ENCODE measurements around the gene COL28A1. TPM values are rescaled to one million over a fixed set of nuclear protein-coding genes. Genes with fewer than 3 reads are reported as not detected.

Gene COL28A1
- total and polyA plus RNA-seq, 3 experiments from 2014 or later, result not detected

- H3K4me1 ChIP-seq (ENCODE audit: insufficient read depth, low read length), result no peaks in the 10 kb centered on the region
- peaks cover 4 to 16% of the 10 kb centered on the region in 2 donors for H3K27me3 Mint-ChIP-seq
- H3K4me3 Mint-ChIP-seq, result no peak overlapping the region
- H3K27me3 ChIP-seq (ENCODE audit: insufficient read depth, low read length, poor library complexity, severe bottlenecking), result no peaks in the 10 kb centered on the region
- POLR2A ChIA-PET, result no interaction called here
- H3K4me1 Mint-ChIP-seq, result no peaks in the 10 kb centered on the region
- no peaks in the 10 kb centered on the region for H3K9me3 ChIP-seq (ENCODE audit: low read length)
- no peaks in the 10 kb centered on the region for H3K36me3 ChIP-seq (ENCODE audit: insufficient read depth, low read length)
- H3K4me3 ChIP-seq (ENCODE audit: low read length), result no peak overlapping the region
- CTCF ChIA-PET, result interaction anchor here (0.6 kb wide), 1 partner anchor 10 kb away, joined by 3 read pairs; no protein-coding TSS in a partner anchor
- H3K36me3 Mint-ChIP-seq, result peaks cover 0 to 6% (median 0%) of the 10 kb centered on the region in 3 donors
- no peak overlapping the region for H3K27ac ChIP-seq (ENCODE audit: low read depth, low read length)
- H3K9me3 Mint-ChIP-seq, result no peaks in the 10 kb centered on the region
- peak overlapping the region in 1 of 8 donors; percentile 14 for H3K27ac Mint-ChIP-seq
- no peak for DNase-seq
Measured at GRCh38 chr7:7512861-7513597, 22.6 kb downstream of the COL28A1 start.

DNA sequence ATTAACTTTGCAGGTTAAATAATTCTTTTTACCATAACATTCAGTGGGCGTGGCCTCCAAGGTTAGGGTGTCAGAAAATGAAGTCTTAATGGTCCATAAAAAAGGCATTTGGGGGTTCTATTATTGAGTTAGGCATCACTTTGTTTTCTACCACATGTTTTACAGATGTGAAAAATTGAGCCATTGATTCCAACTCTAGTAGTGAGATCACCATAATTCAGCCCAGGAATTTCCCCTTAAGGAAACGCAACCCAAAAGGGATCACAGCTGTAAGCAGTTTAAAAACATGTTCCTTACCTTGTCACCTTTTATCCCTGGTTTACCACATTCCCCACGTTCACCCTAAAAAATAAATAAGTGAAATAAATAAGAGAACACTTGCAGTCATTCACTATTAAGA, 24.9 kb downstream of the COL28A1 start:
- no peaks in the 10 kb centered on the region for H3K4me1 ChIP-seq (ENCODE audit: insufficient read depth, low read length)
- no peak overlapping the region for H3K4me3 ChIP-seq (ENCODE audit: low read length)
- H3K9me3 ChIP-seq (ENCODE audit: low read length), result no peaks in the 10 kb centered on the region
- CTCF ChIA-PET, result no interaction called here
- Mint-ChIP-seq H3K4me3 (no peak overlapping the region), H3K4me1 (no peaks in the 10 kb centered on the region), H3K27ac (no peak overlapping the region), H3K36me3 (peaks cover 0 to 6% (median 0%) of the 10 kb centered on the region in 3 donors), H3K27me3 (peaks cover 4 to 13% of the 10 kb centered on the region in 2 donors), H3K9me3 (no peaks in the 10 kb centered on the region)
- no peaks in the 10 kb centered on the region for H3K36me3 ChIP-seq (ENCODE audit: insufficient read depth, low read length)
- DNase-seq, result no peak
- no peaks in the 10 kb centered on the region for H3K27me3 ChIP-seq (ENCODE audit: insufficient read depth, low read length, poor library complexity, severe bottlenecking)
- POLR2A ChIA-PET, result no interaction called here
- H3K27ac ChIP-seq (ENCODE audit: low read depth, low read length), result no peak overlapping the region

GRCh38 chr7:7505915-7506314, 29.8 kb downstream of the COL28A1 start:
- Mint-ChIP-seq H3K4me3 (no peak overlapping the region), H3K9me3 (no peaks in the 10 kb centered on the region), H3K27ac (no peak overlapping the region), H3K36me3 (peaks cover 0 to 6% (median 0%) of the 10 kb centered on the region in 3 donors), H3K4me1 (no peaks in the 10 kb centered on the region), H3K27me3 (peaks cover 0 to 9% of the 10 kb centered on the region in 2 donors)
- DNase-seq, result no peak
- POLR2A ChIA-PET, result no interaction called here
- Histone ChIP-seq H3K4me3 (ENCODE audit: low read length) (no peak overlapping the region), H3K36me3 (ENCODE audit: insufficient read depth, low read length) (no peaks in the 10 kb centered on the region), H3K4me1 (ENCODE audit: insufficient read depth, low read length) (no peaks in the 10 kb centered on the region), H3K9me3 (ENCODE audit: low read length) (no peaks in the 10 kb centered on the region), H3K27ac (ENCODE audit: low read depth, low read length) (no peak overlapping the region), H3K27me3 (ENCODE audit: insufficient read depth, low read length, poor library complexity, severe bottlenecking) (no peaks in the 10 kb centered on the region)
- CTCF ChIA-PET, result no interaction called here

- Mint-ChIP-seq H3K4me1 (no peaks in the 10 kb centered on the region), H3K4me3 (no peak overlapping the region), H3K27me3 (peaks cover 0 to 10% of the 10 kb centered on the region in 2 donors), H3K9me3 (no peaks in the 10 kb centered on the region), H3K27ac (no peak overlapping the region), H3K36me3 (peaks cover 0 to 6% (median 0%) of the 10 kb centered on the region in 3 donors)
- Histone ChIP-seq H3K4me3 (ENCODE audit: low read length) (no peak overlapping the region), H3K9me3 (ENCODE audit: low read length) (no peaks in the 10 kb centered on the region), H3K27me3 (ENCODE audit: insufficient read depth, low read length, poor library complexity, severe bottlenecking) (no peaks in the 10 kb centered on the region), H3K27ac (ENCODE audit: low read depth, low read length) (no peak overlapping the region), H3K4me1 (ENCODE audit: insufficient read depth, low read length) (no peaks in the 10 kb centered on the region), H3K36me3 (ENCODE audit: insufficient read depth, low read length) (no peaks in the 10 kb centered on the region)
- DNase-seq, result no peak
- POLR2A ChIA-PET, result no interaction called here
- CTCF ChIA-PET, result no interaction called here
Measured at GRCh38 chr7:7504910-7505704, 30.6 kb downstream of the COL28A1 start.

GRCh38 chr7:7499892-7500291, 35.8 kb downstream of the COL28A1 start:
- Histone ChIP-seq H3K27me3 (ENCODE audit: insufficient read depth, low read length, poor library complexity, severe bottlenecking) (no peaks in the 10 kb centered on the region), H3K36me3 (ENCODE audit: insufficient read depth, low read length) (no peaks in the 10 kb centered on the region), H3K4me1 (ENCODE audit: insufficient read depth, low read length) (no peaks in the 10 kb centered on the region), H3K27ac (ENCODE audit: low read depth, low read length) (no peak overlapping the region), H3K9me3 (ENCODE audit: low read length) (no peaks in the 10 kb centered on the region), H3K4me3 (ENCODE audit: low read length) (no peak overlapping the region)
- Mint-ChIP-seq H3K27ac (no peak overlapping the region), H3K4me3 (no peak overlapping the region), H3K27me3 (peaks cover 5 to 17% of the 10 kb centered on the region in 2 donors), H3K36me3 (no peaks in the 10 kb centered on the region), H3K4me1 (no peaks in the 10 kb centered on the region), H3K9me3 (no peaks in the 10 kb centered on the region)
- ChIA-PET CTCF (no interaction called here), POLR2A (no interaction called here)
- no peak for DNase-seq

GRCh38 chr7:7498856-7499255, 36.8 kb downstream of the COL28A1 start:
- H3K27ac Mint-ChIP-seq, result no peak overlapping the region
- Histone ChIP-seq H3K36me3 (ENCODE audit: insufficient read depth, low read length) (no peaks in the 10 kb centered on the region), H3K4me1 (ENCODE audit: insufficient read depth, low read length) (no peaks in the 10 kb centered on the region), H3K9me3 (ENCODE audit: low read length) (no peaks in the 10 kb centered on the region), H3K4me3 (ENCODE audit: low read length) (no peak overlapping the region), H3K27me3 (ENCODE audit: insufficient read depth, low read length, poor library complexity, severe bottlenecking) (no peaks in the 10 kb centered on the region), H3K27ac (ENCODE audit: low read depth, low read length) (no peak overlapping the region)
- POLR2A ChIA-PET, result no interaction called here
- CTCF ChIA-PET, result no interaction called here
- no peaks in the 10 kb centered on the region for H3K9me3 Mint-ChIP-seq
- no peaks in the 10 kb centered on the region for H3K4me1 Mint-ChIP-seq
- no peak for DNase-seq
- H3K27me3 Mint-ChIP-seq, result peaks cover 5 to 23% of the 10 kb centered on the region in 2 donors
- H3K4me3 Mint-ChIP-seq, result no peak overlapping the region
- no peaks in the 10 kb centered on the region for H3K36me3 Mint-ChIP-seq

DNA sequence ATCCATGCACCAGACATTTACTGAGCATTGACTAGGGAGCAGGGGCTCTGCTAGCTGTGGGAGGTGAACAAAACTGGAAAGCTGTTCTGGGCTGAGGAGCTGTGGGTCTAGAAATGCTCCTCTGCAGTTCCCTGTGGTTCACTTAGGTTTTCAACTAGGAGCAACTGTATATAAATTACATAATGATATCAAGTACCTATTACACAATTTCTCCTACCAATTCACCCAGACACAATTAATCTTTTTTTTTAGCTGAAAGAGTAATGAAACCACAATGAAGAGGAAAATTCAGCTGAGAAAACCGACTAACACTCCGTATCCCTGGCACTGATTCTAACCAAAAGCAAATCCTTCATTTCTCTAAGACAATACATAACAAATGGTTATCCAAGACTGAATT, 39.4 kb downstream of the COL28A1 start:
- H3K9me3 Mint-ChIP-seq, result no peaks in the 10 kb centered on the region
- Histone ChIP-seq H3K27me3 (ENCODE audit: insufficient read depth, low read length, poor library complexity, severe bottlenecking) (no peaks in the 10 kb centered on the region), H3K4me1 (ENCODE audit: insufficient read depth, low read length) (no peaks in the 10 kb centered on the region), H3K36me3 (ENCODE audit: insufficient read depth, low read length) (no peaks in the 10 kb centered on the region), H3K9me3 (ENCODE audit: low read length) (no peaks in the 10 kb centered on the region), H3K27ac (ENCODE audit: low read depth, low read length) (no peak overlapping the region), H3K4me3 (ENCODE audit: low read length) (no peak overlapping the region)
- ChIA-PET POLR2A (no interaction called here), CTCF (no interaction called here)
- peaks cover 5 to 20% of the 10 kb centered on the region in 2 donors for H3K27me3 Mint-ChIP-seq
- no peak overlapping the region for H3K27ac Mint-ChIP-seq
- no peak overlapping the region for H3K4me3 Mint-ChIP-seq
- H3K36me3 Mint-ChIP-seq, result no peaks in the 10 kb centered on the region
- H3K4me1 Mint-ChIP-seq, result no peaks in the 10 kb centered on the region
- DNase-seq, result no peak

GRCh38 chr7:7495171-7495570, 40.5 kb downstream of the COL28A1 start:
- Mint-ChIP-seq H3K4me3 (no peak overlapping the region), H3K4me1 (no peaks in the 10 kb centered on the region), H3K36me3 (no peaks in the 10 kb centered on the region), H3K27ac (no peak overlapping the region), H3K27me3 (peaks cover 5 to 16% of the 10 kb centered on the region in 2 donors), H3K9me3 (no peaks in the 10 kb centered on the region)
- H3K27me3 ChIP-seq (ENCODE audit: insufficient read depth, low read length, poor library complexity, severe bottlenecking), result no peaks in the 10 kb centered on the region
- ChIA-PET CTCF (no interaction called here), POLR2A (no interaction called here)
- H3K36me3 ChIP-seq (ENCODE audit: insufficient read depth, low read length), result no peaks in the 10 kb centered on the region
- no peaks in the 10 kb centered on the region for H3K4me1 ChIP-seq (ENCODE audit: insufficient read depth, low read length)
- H3K27ac ChIP-seq (ENCODE audit: low read depth, low read length), result no peak overlapping the region
- H3K4me3 ChIP-seq (ENCODE audit: low read length), result no peak overlapping the region
- no peaks in the 10 kb centered on the region for H3K9me3 ChIP-seq (ENCODE audit: low read length)
- no peak for DNase-seq
